Smooth muscle cell of the brain vasculature (primary cell): Measurements from ENCODE around the gene HSPA1A.
"Not testable (repeated sequence)": the region's sequence is repeated elsewhere in the genome, so short reads cannot be mapped to it uniquely, and the experiment has no call there.

Experiments used
- DNase-seq: peaks from one replicate; pipeline ENCODE4 v3.0.0-alpha.2; 2012; ENCODE audit warnings: low read depth, low spot score

Gene HSPA1A

GRCh38 chr6:31781244-31782125, 33.9 kb upstream of the HSPA1A start:
- DNase-seq: no peak

GRCh38 chr6:31782126-31782855, 33.1 kb upstream of the HSPA1A start:
- no peak for DNase-seq

GRCh38 chr6:31784098-31784925, 31.0 kb upstream of the HSPA1A start:
- no peak for DNase-seq

- no peak for DNase-seq
These were observed 29.9 kb upstream of the HSPA1A start for GRCh38 chr6:31785475-31785874.

GRCh38 chr6:31791324-31792089, 23.8 kb upstream of the HSPA1A start:
- no peak for DNase-seq

- no peak for DNase-seq
These were observed 23.3 kb upstream of the HSPA1A start for GRCh38 chr6:31792090-31792374.

GRCh38 chr6:31792761-31793171, 22.6 kb upstream of the HSPA1A start:
- DNase-seq: no peak

GRCh38 chr6:31793927-31794245, 21.5 kb upstream of the HSPA1A start:
- not testable (repeated sequence) for DNase-seq

- no peak for DNase-seq
These were observed 21.0 kb upstream of the HSPA1A start for GRCh38 chr6:31794294-31794865.

GRCh38 chr6:31794866-31795615, 20.3 kb upstream of the HSPA1A start:
- DNase-seq: no peak

- peak; percentile 63 for DNase-seq
These were observed 19.6 kb upstream of the HSPA1A start, which contains the start of gene VARS1 for GRCh38 chr6:31795616-31796298. VARS1 (minus strand) TSS chr6:31795752; CDS start chr6:31795217, 535 bp downstream.

- no peak for DNase-seq
These were observed 18.4 kb upstream of the HSPA1A start for GRCh38 chr6:31796993-31797385.

- DNase-seq: no peak
These were observed 17.8 kb upstream of the HSPA1A start for GRCh38 chr6:31797588-31797987.

GRCh38 chr6:31799781-31800180, 15.6 kb upstream of the HSPA1A start:
- DNase-seq: no peak

- DNase-seq: not testable (repeated sequence)
These were observed 14.1 kb upstream of the HSPA1A start for GRCh38 chr6:31801031-31801927.

GRCh38 chr6:31805939-31806469, 9.3 kb upstream of the HSPA1A start:
- no peak for DNase-seq

- DNase-seq: peak; percentile 89
These were observed 8.7 kb upstream of the HSPA1A start, which contains the start of gene LSM2 for GRCh38 chr6:31806470-31807272. LSM2 (minus strand) TSS chr6:31806966; CDS start chr6:31806757, 209 bp downstream.
